Measurements from ENCODE around the gene RAB23. TPM values are rescaled to one million over a fixed set of nuclear protein-coding genes. Genes with fewer than 3 reads are reported as not detected.

Gene RAB23
- total and polyA plus RNA-seq, 2 donors (not counting 3 experiments of a cell fraction or from before 2014, with no cell fraction given): 3.4 to 9.4 TPM

DNA sequence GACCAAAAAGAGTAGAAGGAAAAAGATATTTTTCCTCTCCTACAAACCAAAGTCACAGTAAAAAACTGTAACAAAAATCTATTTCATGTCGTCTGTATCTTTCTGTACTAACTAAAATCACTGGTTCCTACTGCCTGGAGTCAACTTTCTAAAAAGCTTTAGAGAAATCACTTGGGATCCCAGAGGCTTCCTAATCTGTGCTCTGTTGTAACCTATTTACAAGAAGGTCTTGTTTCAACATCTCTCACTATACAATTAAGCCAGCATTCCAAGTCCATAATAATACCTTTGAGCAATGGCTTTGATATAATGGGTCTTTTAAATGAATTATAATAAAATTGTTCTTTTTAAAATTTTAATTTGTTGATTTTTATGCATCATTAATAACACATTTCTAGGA is 20.4 kb downstream of the RAB23 start:
- no peaks in the 10 kb centered on the region for H3K27me3 ChIP-seq (ENCODE audit: control insufficient read depth in 2 of 2, insufficient read depth in 2 of 2, low read length in 2 of 2)
- H2AFZ ChIP-seq (ENCODE audit: low read depth, low read length): no peak overlapping the region
- H3K79me2 ChIP-seq (ENCODE audit: control insufficient read depth, insufficient read depth, low read length): no peaks in the 10 kb centered on the region
- H3K9me1 ChIP-seq (replicated peaks; ENCODE audit: control insufficient read depth, extremely low read depth, insufficient read depth, low read length): no peaks in the 10 kb centered on the region
- intact Hi-C loops (cut with micrococcal nuclease) (no loop called here), dilution Hi-C loops (cut with MboI; ENCODE audit: extremely low pct_ligation_motif_present, low sequenced_read_pairs) (no loop called here)
- H3K9ac ChIP-seq (replicated peaks; ENCODE audit: extremely low read depth, insufficient read depth, low read length): no peak overlapping the region
- H3K36me3 ChIP-seq (ENCODE audit: control insufficient read depth in 2 of 2, extremely low read depth in 1 of 2, insufficient read depth in 2 of 2, low read length in 2 of 2): peaks cover 0 to 3% of the 10 kb centered on the region in 2 experiments
- ChIA-PET CTCF (interaction anchor here (1.1 kb wide), 1 partner anchor 10 kb away, joined by 3 read pairs; no protein-coding TSS in a partner anchor), POLR2A (no interaction called here)
- H3K4me3 ChIP-seq (replicated peaks in 1 of 3; ENCODE audit: insufficient read depth in 1 of 3, low read depth in 1 of 3, low read length in 3 of 3): no peak overlapping the region
- BruUV-seq (replicated peaks): no TSS peak
- no peaks in the 10 kb centered on the region for H3K9me3 ChIP-seq (replicated peaks; ENCODE audit: control insufficient read depth, insufficient read depth, low read length)
- H3K4me1 ChIP-seq (ENCODE audit: control insufficient read depth, extremely low read depth, insufficient read depth, low read length): no peaks in the 10 kb centered on the region
- no peak overlapping the region for H3K27ac ChIP-seq (ENCODE audit: insufficient read depth, low read depth, low read length)
- no peak for DNase-seq (ENCODE audit: low read depth, low spot score)
- FAIRE-seq: no peak
- peaks cover 3% of the 10 kb centered on the region for H4K20me1 ChIP-seq (replicated peaks; ENCODE audit: control insufficient read depth, extremely low read depth, insufficient read depth, low read length)
- H3K4me2 ChIP-seq (ENCODE audit: insufficient read depth, low read length): no peak overlapping the region
- TF ChIP-seq MAX (IDR thresholded peaks at IDR 0.05; ENCODE audit: insufficient read depth, insufficient read length): no peak
- TF ChIP-seq, protein P1, sequence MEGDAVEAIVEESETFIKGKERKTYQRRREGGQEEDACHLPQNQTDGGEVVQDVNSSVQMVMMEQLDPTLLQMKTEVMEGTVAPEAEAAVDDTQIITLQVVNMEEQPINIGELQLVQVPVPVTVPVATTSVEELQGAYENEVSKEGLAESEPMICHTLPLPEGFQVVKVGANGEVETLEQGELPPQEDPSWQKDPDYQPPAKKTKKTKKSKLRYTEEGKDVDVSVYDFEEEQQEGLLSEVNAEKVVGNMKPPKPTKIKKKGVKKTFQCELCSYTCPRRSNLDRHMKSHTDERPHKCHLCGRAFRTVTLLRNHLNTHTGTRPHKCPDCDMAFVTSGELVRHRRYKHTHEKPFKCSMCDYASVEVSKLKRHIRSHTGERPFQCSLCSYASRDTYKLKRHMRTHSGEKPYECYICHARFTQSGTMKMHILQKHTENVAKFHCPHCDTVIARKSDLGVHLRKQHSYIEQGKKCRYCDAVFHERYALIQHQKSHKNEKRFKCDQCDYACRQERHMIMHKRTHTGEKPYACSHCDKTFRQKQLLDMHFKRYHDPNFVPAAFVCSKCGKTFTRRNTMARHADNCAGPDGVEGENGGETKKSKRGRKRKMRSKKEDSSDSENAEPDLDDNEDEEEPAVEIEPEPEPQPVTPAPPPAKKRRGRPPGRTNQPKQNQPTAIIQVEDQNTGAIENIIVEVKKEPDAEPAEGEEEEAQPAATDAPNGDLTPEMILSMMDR (IDR thresholded peaks at IDR 0.05; ENCODE audit: extremely low read depth in 1 of 2, insufficient read depth in 1 of 2, low read depth in 1 of 2, low read length in 2 of 2): no peak

DNA sequence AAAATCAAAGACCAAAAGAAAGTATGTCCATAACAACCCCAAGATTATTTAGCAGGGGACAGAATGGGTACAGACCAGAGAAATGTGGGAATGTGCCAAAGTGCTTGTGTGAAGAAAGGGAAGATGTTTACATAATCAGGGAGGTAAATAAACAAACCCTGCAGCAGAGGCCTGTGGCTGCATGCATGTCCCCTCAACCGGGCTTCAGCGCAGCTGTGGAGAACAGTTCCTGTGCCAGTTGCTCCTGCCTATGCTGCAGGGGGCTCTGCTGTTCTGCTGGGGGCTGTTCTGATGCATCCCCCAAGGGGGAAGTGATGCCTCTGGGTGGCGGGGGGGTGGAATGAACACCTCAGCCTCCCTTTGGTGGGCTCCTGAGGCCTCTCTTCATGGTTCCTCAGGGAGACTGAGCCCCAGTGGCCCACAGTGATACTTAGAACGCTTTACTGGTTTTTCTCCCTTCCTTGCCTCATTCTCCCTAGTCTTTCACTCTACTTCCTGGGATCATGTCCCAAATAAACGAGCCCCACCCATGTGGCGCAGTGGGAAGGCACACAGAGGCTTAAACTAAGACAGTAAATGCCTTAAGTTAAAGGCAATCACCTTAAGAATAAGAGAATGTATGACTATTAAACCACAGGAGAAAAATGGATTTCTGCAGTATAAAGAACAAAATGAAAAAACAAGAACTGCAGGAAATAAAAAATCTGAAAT is 23.0 kb downstream of the RAB23 start:
- Histone ChIP-seq H2AFZ (ENCODE audit: low read depth, low read length) (no peak overlapping the region), H3K4me2 (ENCODE audit: insufficient read depth, low read length) (no peak overlapping the region), H3K9ac (replicated peaks; ENCODE audit: extremely low read depth, insufficient read depth, low read length) (no peak overlapping the region), H3K9me3 (replicated peaks; ENCODE audit: control insufficient read depth, insufficient read depth, low read length) (no peaks in the 10 kb centered on the region), H3K9me1 (replicated peaks; ENCODE audit: control insufficient read depth, extremely low read depth, insufficient read depth, low read length) (no peaks in the 10 kb centered on the region), H3K27ac (ENCODE audit: insufficient read depth, low read depth, low read length) (no peak overlapping the region), H3K27me3 (ENCODE audit: control insufficient read depth in 2 of 2, insufficient read depth in 2 of 2, low read length in 2 of 2) (no peaks in the 10 kb centered on the region), H3K79me2 (ENCODE audit: control insufficient read depth, insufficient read depth, low read length) (peaks cover 2% of the 10 kb centered on the region), H3K36me3 (ENCODE audit: control insufficient read depth in 2 of 2, extremely low read depth in 1 of 2, insufficient read depth in 2 of 2, low read length in 2 of 2) (peaks cover 0 to 5% of the 10 kb centered on the region in 2 experiments), H3K4me3 (replicated peaks in 1 of 3; ENCODE audit: insufficient read depth in 1 of 3, low read depth in 1 of 3, low read length in 3 of 3) (no peak overlapping the region), H4K20me1 (replicated peaks; ENCODE audit: control insufficient read depth, extremely low read depth, insufficient read depth, low read length) (peaks cover 3% of the 10 kb centered on the region), H3K4me1 (ENCODE audit: control insufficient read depth, extremely low read depth, insufficient read depth, low read length) (no peaks in the 10 kb centered on the region)
- DNase-seq (ENCODE audit: low read depth, low spot score): no peak
- dilution Hi-C loops (cut with MboI; ENCODE audit: extremely low pct_ligation_motif_present, low sequenced_read_pairs): no loop called here
- ChIA-PET POLR2A (no interaction called here), CTCF (interaction anchor here (1.0 to 1.5 kb wide), 2 partner anchors 9 to 501 kb away, joined by 3 to 6 read pairs; no protein-coding TSS in a partner anchor)
- no TSS peak for BruUV-seq (replicated peaks)
- TF ChIP-seq MYC (IDR thresholded peaks at IDR 0.05; ENCODE audit: low read depth, low read length) (no peak), POLR2A (IDR thresholded peaks at IDR 0.05; ENCODE audit: low read depth, low read length) (no peak), GATA2 (IDR thresholded peaks at IDR 0.05; ENCODE audit: insufficient read depth, insufficient read length, low read depth, low read length) (no peak), POLR2AphosphoS5 (IDR thresholded peaks at IDR 0.05; ENCODE audit: insufficient read depth, low read depth, low read length) (no peak), JUN (IDR thresholded peaks at IDR 0.05; ENCODE audit: borderline replicate concordance, insufficient read depth, insufficient read length, low read depth) (no peak), MAX (IDR thresholded peaks at IDR 0.05; ENCODE audit: insufficient read depth, insufficient read length) (no peak), EZH2 (IDR thresholded peaks at IDR 0.05; ENCODE audit: borderline replicate concordance, low read depth, low read length, severe bottlenecking) (no peak), FOS (IDR thresholded peaks at IDR 0.05; ENCODE audit: borderline replicate concordance, insufficient read depth, low read length) (no peak)
- TF ChIP-seq, protein P1 (IDR thresholded peaks at IDR 0.05; ENCODE audit: extremely low read depth in 1 of 2, insufficient read depth in 1 of 2, low read depth in 1 of 2, low read length in 2 of 2): no peak
- intact Hi-C loops (cut with micrococcal nuclease): no loop called here
- FAIRE-seq: no peak
